Hematopoietic multipotent progenitor cell (in vitro differentiated cells): ENCODE results near the gene MYH7. TPM values are rescaled to one million over a fixed set of nuclear protein-coding genes. Genes with fewer than 3 reads are reported as not detected.
A peak's percentile ranks its signal among the peaks of the same experiment; 100 is the strongest.

Source experiments
- DNase-seq, 3 donors: peaks; one replicate each; pipeline ENCODE4 v3.0.0-alpha.2; 2011 to 2015; ENCODE audit warnings: low read depth in 2 of 3, low spot score in 2 of 3
- total RNA-seq: library from RNA; depleted of rRNA; stranded (reverse); fragments of >200 nt; gene quantifications from one replicate; pipeline ENCODE4 v1.2.3, GENCODE V29; 2012

MYH7 gene
- total RNA-seq, 1 donor = not detected

- DNase-seq = no peak
Observed at GRCh38 chr14:23449314-23449713, 13.9 kb upstream of the MYH7 start.

- DNase-seq = no peak
Observed at GRCh38 chr14:23447361-23448350, 12.2 kb upstream of the MYH7 start.

GRCh38 chr14:23446291-23446851, 10.9 kb upstream of the MYH7 start:
- no peak for DNase-seq

- DNase-seq = no peak
Observed at GRCh38 chr14:23445773-23446172, 10.3 kb upstream of the MYH7 start.

- no peak for DNase-seq
Observed at GRCh38 chr14:23444314-23444713, 8.9 kb upstream of the MYH7 start.

GRCh38 chr14:23443881-23444280, 8.4 kb upstream of the MYH7 start:
- no peak for DNase-seq

- DNase-seq = no peak
Observed at GRCh38 chr14:23443411-23443812, 8.0 kb upstream of the MYH7 start.

GRCh38 chr14:23442721-23443356, 7.4 kb upstream of the MYH7 start:
- no peak for DNase-seq

GRCh38 chr14:23441076-23441475, 5.6 kb upstream of the MYH7 start:
- no peak for DNase-seq

GRCh38 chr14:23439107-23439835, 3.8 kb upstream of the MYH7 start:
- no peak for DNase-seq

GRCh38 chr14:23438101-23438971, 2.9 kb upstream of the MYH7 start:
- DNase-seq = peak in 1 of 3 donors; percentile 9

- DNase-seq = no peak
Observed at GRCh38 chr14:23437133-23438100, 2.0 kb upstream of the MYH7 start.

GRCh38 chr14:23436327-23437132, 1.1 kb upstream of the MYH7 start:
- no peak for DNase-seq

GRCh38 chr14:23434488-23435222, 805 bp downstream of the MYH7 start:
- DNase-seq = no peak

GRCh38 chr14:23433457-23433856, 2.0 kb downstream of the MYH7 start:
- no peak for DNase-seq

GRCh38 chr14:23432946-23433345, 2.5 kb downstream of the MYH7 start:
- DNase-seq = no peak
